GM12864 (cell line): ENCODE results near the gene DHRS12.

Source experiments
- DNase-seq: peaks from one replicate; pipeline ENCODE4 v3.0.0-alpha.2; 2011; ENCODE audit warnings: low read depth
- H3K4me3 ChIP-seq: 2 replicates; pipeline ENCODE4 v1.5.1; 2011; ENCODE audit warnings: mild to moderate bottlenecking, low read depth, low read length, control low read depth
- CTCF ChIP-seq: IDR thresholded peaks from 2 replicates; pipeline ENCODE4 v1.5.1; 2011; ENCODE audit warnings: low read depth, mild to moderate bottlenecking, moderate library complexity, low read length, control low read depth, inconsistent platforms; ENCODE audit errors: missing control alignments

DHRS12 gene

DNA sequence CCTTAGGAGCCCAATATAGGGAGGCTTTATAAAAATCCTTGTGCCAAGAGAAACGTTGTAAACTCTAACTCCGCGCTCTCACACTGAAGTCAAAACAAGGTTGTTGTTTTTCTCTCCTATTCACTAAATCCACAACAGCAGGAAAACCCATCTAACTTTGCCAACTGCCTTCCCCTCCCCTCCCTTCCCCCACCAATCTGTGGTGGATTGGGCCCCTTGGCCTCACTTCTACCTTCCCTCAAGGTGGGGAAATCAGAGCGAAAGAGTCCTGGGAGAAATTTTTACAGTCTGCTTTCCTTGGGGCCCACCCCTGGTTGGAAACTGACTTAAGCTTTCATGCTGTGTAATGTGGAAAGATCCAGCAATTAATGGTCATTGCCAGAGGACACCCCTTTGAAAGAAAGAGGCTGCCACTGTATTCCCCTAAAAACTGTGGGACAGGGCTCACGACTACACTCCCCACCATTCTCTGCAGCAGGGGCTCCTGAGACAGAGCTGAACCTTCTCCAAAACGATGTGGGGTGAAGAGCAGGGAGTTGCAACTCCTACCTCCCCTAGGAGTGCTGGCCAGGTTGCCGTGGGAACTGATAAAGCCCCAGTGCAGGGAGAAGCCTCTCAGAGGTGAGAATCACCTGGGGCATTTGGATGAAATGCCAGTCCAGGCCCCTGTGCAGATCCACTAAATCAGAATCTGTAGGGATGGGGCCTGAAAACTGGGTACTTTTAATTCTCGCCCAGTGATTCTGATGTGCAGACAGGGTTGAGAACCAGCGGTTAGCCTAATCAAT is 1.1 kb downstream of the DHRS12 start:
- no peak for DNase-seq
- H3K4me3 ChIP-seq = peak overlapping the region; percentile 87
- TF ChIP-seq CTCF = no peak

DNA sequence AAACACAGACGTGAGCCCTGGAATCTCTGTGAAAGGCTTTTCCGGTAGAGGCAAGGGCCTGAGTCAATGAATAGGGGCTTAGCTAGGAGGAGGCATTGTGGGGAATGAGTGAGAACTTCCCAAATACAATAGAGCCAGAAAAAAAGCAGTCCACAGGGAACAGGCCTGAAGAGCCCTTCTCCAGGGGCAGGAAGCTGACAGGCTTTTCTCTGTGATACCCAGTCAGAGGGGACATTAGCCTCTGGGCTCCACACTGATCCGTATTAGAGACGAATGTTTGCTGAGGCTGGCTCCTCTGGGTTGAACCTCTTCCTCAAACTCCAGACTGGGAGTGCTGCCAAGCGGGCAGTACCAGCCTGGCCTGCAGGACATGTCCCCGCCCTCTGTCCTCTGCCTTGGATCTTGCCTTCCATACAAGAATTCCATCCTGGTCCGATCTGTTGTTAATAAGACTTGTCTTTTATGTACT is 2.3 kb downstream of the DHRS12 start:
- no peak for TF ChIP-seq CTCF
- no peak overlapping the region for H3K4me3 ChIP-seq
- no peak for DNase-seq

DNA sequence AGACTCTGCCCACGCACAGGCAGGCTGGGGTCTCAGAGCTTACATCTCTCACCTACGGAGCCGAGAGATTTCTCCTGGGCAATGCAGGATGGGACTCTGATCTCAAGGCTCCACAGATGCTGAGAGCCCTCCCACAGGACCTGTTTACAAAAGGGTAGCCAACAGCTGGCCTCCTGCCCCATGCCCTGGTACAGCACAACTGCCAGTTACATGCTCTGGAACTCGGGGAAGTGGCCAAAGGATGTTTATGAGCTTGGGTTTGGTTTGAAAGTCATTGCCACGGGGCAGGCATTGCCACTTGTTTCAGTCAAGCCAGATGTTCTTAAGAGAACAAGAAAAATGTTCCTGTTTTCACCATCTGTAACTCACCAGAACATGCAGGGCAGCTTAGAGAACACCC is 3.5 kb downstream of the DHRS12 start:
- H3K4me3 ChIP-seq = no peak overlapping the region
- no peak for TF ChIP-seq CTCF
- no peak for DNase-seq

GRCh38 chr13:51799261-51799660 is 4.7 kb downstream of the DHRS12 start:
- no peak for DNase-seq
- no peak overlapping the region for H3K4me3 ChIP-seq
- no peak for TF ChIP-seq CTCF

DNA sequence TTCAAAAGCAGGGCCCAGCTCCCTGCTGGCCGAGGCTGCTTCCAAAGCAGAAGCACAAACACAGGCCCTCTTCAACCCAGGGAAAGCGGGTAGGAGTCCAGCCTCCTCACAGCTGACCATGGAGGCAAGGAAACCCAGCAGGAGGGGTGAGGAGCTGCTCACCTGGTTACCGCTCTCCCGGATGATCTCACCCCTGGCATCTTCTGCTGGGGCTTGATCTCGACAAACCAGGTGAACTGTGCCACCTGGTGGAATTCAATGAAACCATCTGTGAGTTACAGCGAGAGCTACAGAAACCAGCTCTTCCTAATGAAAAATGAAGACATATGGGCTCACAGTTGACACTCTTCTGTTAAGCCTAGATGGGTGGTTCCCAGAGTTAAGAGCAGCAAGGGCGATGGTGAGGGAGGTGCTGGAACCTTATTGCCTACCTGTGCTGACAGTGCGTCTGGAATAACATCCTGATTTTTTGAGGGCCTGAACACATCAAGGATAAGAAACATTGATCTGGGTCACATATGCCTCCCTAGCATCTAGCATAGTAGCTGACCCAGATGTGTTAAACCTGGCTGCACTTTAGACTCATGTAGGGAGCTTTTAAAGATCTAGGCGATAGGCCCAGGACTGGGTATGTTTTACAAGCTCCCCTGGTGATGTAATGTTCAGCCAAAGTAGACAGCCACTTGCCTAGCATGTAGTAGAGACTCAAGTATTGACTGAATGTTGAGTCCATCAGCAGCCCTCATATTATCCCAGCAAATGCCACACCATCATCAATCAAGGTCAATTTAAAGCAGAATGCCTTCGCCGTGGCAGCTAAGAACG is 6.1 kb downstream of the DHRS12 start:
- DNase-seq = no peak
- H3K4me3 ChIP-seq = no peak overlapping the region
- peak; percentile 66 for TF ChIP-seq CTCF

- H3K4me3 ChIP-seq = no peak overlapping the region
- no peak for DNase-seq
- no peak for TF ChIP-seq CTCF
These were observed 7.4 kb downstream of the DHRS12 start for GRCh38 chr13:51796546-51796945.

DNA sequence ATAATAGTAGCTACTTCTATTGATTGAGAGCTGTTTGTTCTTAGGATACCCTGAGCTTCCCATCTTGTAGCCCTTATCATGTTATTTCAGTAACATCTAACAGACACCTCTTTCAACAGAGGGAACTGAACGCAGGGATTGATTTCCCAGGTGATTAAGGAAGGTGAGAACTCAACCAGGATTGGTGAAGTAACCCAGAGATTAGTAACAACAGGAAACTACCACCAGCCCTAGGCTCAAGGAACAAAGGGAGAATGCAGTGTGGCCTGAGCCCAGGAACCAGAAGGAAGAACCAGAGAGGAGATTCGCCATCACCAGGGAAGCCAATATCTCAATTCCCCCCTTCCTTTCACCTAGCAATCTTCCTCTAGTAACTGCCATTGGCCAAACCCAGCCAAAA is 8.5 kb downstream of the DHRS12 start:
- H3K4me3 ChIP-seq = no peak overlapping the region
- no peak for DNase-seq
- TF ChIP-seq CTCF = no peak
